Activated naive CD8-positive, alpha-beta T cell treated with anti-CD3 and anti-CD28 coated beads, Interleukin-2, amount 50 U/mL, for 16 hours (primary cell): ENCODE results near the gene LOXHD1.

ENCODE experiments used
- DNase-seq: peaks from one replicate; pipeline ENCODE4 v3.0.0-alpha.2; 2020; ENCODE audit warnings: low read depth, low spot score

Gene LOXHD1

GRCh38 chr18:46550609-46551008, 106.4 kb downstream of the LOXHD1 start:
- no peak for DNase-seq

- no peak for DNase-seq
These were observed 109.5 kb downstream of the LOXHD1 start for GRCh38 chr18:46547520-46547919.

- DNase-seq, result no peak
These were observed 110.8 kb downstream of the LOXHD1 start for GRCh38 chr18:46546111-46546640.

GRCh38 chr18:46542545-46542944, 114.5 kb downstream of the LOXHD1 start:
- DNase-seq, result no peak

- DNase-seq, result no peak
These were observed 115.3 kb downstream of the LOXHD1 start for GRCh38 chr18:46541626-46542189.

- DNase-seq, result no peak
These were observed 118.6 kb downstream of the LOXHD1 start for GRCh38 chr18:46538376-46538775.

- DNase-seq, result no peak
These were observed 120.7 kb downstream of the LOXHD1 start for GRCh38 chr18:46536215-46536874.

- DNase-seq, result no peak
These were observed 125.5 kb downstream of the LOXHD1 start for GRCh38 chr18:46531482-46531881.

GRCh38 chr18:46528037-46528436, 129.0 kb downstream of the LOXHD1 start:
- no peak for DNase-seq

- DNase-seq, result no peak
These were observed 137.2 kb downstream of the LOXHD1 start for GRCh38 chr18:46519870-46520269.

GRCh38 chr18:46518438-46518837, 138.6 kb downstream of the LOXHD1 start:
- DNase-seq, result no peak

GRCh38 chr18:46516555-46516954, 140.5 kb downstream of the LOXHD1 start:
- DNase-seq, result no peak

- no peak for DNase-seq
These were observed 146.6 kb downstream of the LOXHD1 start for GRCh38 chr18:46510386-46510785.

GRCh38 chr18:46509530-46509929, 147.5 kb downstream of the LOXHD1 start:
- no peak for DNase-seq

GRCh38 chr18:46506974-46507586, 149.9 kb downstream of the LOXHD1 start:
- no peak for DNase-seq

- no peak for DNase-seq
These were observed 154.6 kb downstream of the LOXHD1 start for GRCh38 chr18:46502444-46502843.

- DNase-seq, result no peak
These were observed 159.9 kb downstream of the LOXHD1 start for GRCh38 chr18:46497129-46497528.

GRCh38 chr18:46488471-46489213, 168.4 kb downstream of the LOXHD1 start:
- no peak for DNase-seq

- no peak for DNase-seq
These were observed 171.3 kb downstream of the LOXHD1 start for GRCh38 chr18:46485675-46486194.

- DNase-seq, result no peak
These were observed 172.0 kb downstream of the LOXHD1 start for GRCh38 chr18:46484971-46485370.

- no peak for DNase-seq
These were observed 174.2 kb downstream of the LOXHD1 start for GRCh38 chr18:46482831-46483230.

GRCh38 chr18:46481847-46482245, 175.2 kb downstream of the LOXHD1 start:
- no peak for DNase-seq
